Smooth muscle cell (in vitro differentiated cells): Measurements from ENCODE around the gene HLA-G. TPM values are rescaled to one million over a fixed set of nuclear protein-coding genes. Genes with fewer than 3 reads are reported as not detected.

Experiments
- DNase-seq: peaks from one replicate; lab custom pipeline; 2025; ENCODE audit not compliant: unreplicated experiment; lab: John Stamatoyannopoulos, UW
- H2AFZ ChIP-seq: fragments of 200-600 bp; sonication (generic); 2 replicates; pipeline ENCODE4 v1.6.0; 2016; ENCODE audit warnings: antibody characterized with exemption, low read depth, mild to moderate bottlenecking
- H3F3A ChIP-seq: fragments of 200-600 bp; sonication (generic); 2 replicates; pipeline ENCODE4 v1.6.0; 2017; ENCODE audit warnings: antibody characterized with exemption, low read depth
- H3K27ac ChIP-seq: fragments of 200-600 bp; sonication (generic); 2 replicates; pipeline ENCODE4 v1.5.1; 2016; ENCODE audit warnings: low read depth, mild to moderate bottlenecking
- H3K27me3 ChIP-seq: fragments of 200-600 bp; sonication (generic); 2 replicates; pipeline ENCODE4 v1.6.1; 2016; ENCODE audit warnings: low read depth, mild to moderate bottlenecking
- H3K36me3 ChIP-seq: fragments of 200-600 bp; sonication (generic); 2 replicates; pipeline ENCODE4 v1.5.1; 2016; ENCODE audit warnings: low read depth
- H3K4me1 ChIP-seq: fragments of 200-600 bp; sonication (generic); 2 replicates; pipeline ENCODE4 v1.5.1; 2016; ENCODE audit warnings: low read depth
- H3K4me2 ChIP-seq: fragments of 200-600 bp; sonication (generic); 2 replicates; pipeline ENCODE4 v1.6.0; 2016; ENCODE audit warnings: mild to moderate bottlenecking
- H3K4me3 ChIP-seq: fragments of 200-600 bp; sonication (generic); 2 replicates; pipeline ENCODE4 v1.5.1; 2016; ENCODE audit warnings: mild to moderate bottlenecking
- H3K79me2 ChIP-seq: fragments of 200-600 bp; sonication (generic); 2 replicates; pipeline ENCODE4 v1.6.0; 2016; ENCODE audit warnings: low read depth, mild to moderate bottlenecking
- H3K9ac ChIP-seq: fragments of 200-600 bp; sonication (generic); 2 replicates; pipeline ENCODE4 v1.6.0; 2016; ENCODE audit warnings: low read depth
- H3K9me3 ChIP-seq: fragments of 200-600 bp; sonication (generic); replicated peaks from 2 replicates; pipeline ENCODE4 v1.5.1; 2016; ENCODE audit warnings: low read depth
- H4K20me1 ChIP-seq: fragments of 200-600 bp; sonication (generic); 2 replicates; pipeline ENCODE4 v1.6.0; 2016; ENCODE audit warnings: low read depth
- CTCF ChIP-seq: fragments of 200-600 bp; sonication (generic); IDR thresholded peaks from 2 replicates; pipeline ENCODE4 v1.5.1; 2017; ENCODE audit warnings: borderline replicate concordance, mild to moderate bottlenecking, antibody characterized with exemption; ENCODE audit not compliant: insufficient read depth, poor library complexity, severe bottlenecking
- WGBS: methylation state at CpG from one replicate; pipeline ENCODE4 v1.1.7; 2016; ENCODE audit warnings: low lambda C conversion rate; 5-methylcytosine and 5-hydroxymethylcytosine counted together
- polyA plus RNA-seq: library from polyadenylated mRNA; unstranded; fragments of >200 nt; fragmentation: Nextera tagmentation; extraction: Ambion mirVana; gene quantifications from 2 replicates; pipeline ENCODE4 v1.2.1, GENCODE V29; 2016
- total RNA-seq: library from RNA; depleted of rRNA; stranded (reverse); fragments of >200 nt; gene quantifications from 2 replicates; pipeline ENCODE4 v1.2.3, GENCODE V29; 2014

Gene HLA-G
- total and polyA plus RNA-seq, 2 experiments from 2014 or later = 0.22 to 1.7 TPM

DNA sequence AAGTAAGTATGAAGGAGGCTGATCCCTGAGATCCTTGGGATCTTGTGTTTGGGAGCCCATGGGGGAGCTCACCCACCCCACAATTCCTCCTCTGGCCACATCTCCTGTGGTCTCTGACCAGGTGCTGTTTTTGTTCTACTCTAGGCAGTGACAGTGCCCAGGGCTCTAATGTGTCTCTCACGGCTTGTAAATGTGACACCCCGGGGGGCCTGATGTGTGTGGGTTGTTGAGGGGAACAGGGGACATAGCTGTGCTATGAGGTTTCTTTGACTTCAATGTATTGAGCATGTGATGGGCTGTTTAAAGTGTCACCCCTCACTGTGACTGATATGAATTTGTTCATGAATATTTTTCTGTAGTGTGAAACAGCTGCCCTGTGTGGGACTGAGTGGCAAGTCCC lies 2.8 kb downstream of the HLA-G start:
- Histone ChIP-seq H3K4me3 (no peak overlapping the region), H3K27me3 (peaks cover 96% of the 10 kb centered on the region), H3K4me1 (no peaks in the 10 kb centered on the region), H3K4me2 (no peak overlapping the region), H3K27ac (no peak overlapping the region), H3K36me3 (no peaks in the 10 kb centered on the region), H4K20me1 (no peaks in the 10 kb centered on the region), H3K79me2 (no peaks in the 10 kb centered on the region), H2AFZ (no peak overlapping the region), H3F3A (no peaks in the 10 kb centered on the region), H3K9ac (no peak overlapping the region), H3K9me3 (no peaks in the 10 kb centered on the region)
- WGBS = 75% methylated on average over 2 of the region's 2 CpGs
- no peak for TF ChIP-seq CTCF
- DNase-seq = no peak

DNA sequence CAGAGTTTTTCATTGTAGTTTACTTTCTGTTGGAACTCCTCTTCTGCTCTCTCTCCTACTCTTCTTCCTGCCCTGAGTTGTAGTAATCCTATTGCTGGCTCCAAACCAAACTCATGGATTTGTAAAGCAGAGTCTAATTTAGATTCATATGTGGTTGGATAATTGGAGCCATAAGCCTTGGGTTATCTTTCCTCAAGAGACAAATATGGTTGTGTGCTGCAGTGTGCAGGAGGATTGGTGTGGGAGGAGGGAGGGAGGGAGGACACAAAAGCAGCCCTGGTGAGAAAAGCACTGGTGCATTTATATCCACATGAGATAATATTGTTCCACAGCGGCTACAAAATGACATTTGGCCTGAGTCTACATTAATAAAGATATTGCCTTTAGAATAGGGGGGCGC lies 4.2 kb downstream of the HLA-G start:
- no peak overlapping the region for H3K4me2 ChIP-seq
- no peaks in the 10 kb centered on the region for H3K4me1 ChIP-seq

GRCh38 chr6:29834564-29835436 lies 7.2 kb downstream of the HLA-G start:
- no peak overlapping the region for H2AFZ ChIP-seq
- no peaks in the 10 kb centered on the region for H3K4me1 ChIP-seq
- peak; percentile 94 for TF ChIP-seq CTCF
- 36% methylated on average over 16 of the region's 16 CpGs for WGBS
- H3K27ac ChIP-seq = no peak overlapping the region
- peaks cover 82% of the 10 kb centered on the region for H3K27me3 ChIP-seq
- no peaks in the 10 kb centered on the region for H3K36me3 ChIP-seq
- DNase-seq = no peak
- no peaks in the 10 kb centered on the region for H3K79me2 ChIP-seq
- no peaks in the 10 kb centered on the region for H3K9me3 ChIP-seq
- H3F3A ChIP-seq = no peaks in the 10 kb centered on the region
- no peaks in the 10 kb centered on the region for H4K20me1 ChIP-seq
- H3K4me2 ChIP-seq = no peak overlapping the region
- H3K4me3 ChIP-seq = no peak overlapping the region
- no peak overlapping the region for H3K9ac ChIP-seq

More for the DNA sequence above, 4.2 kb downstream of the HLA-G start:
- Histone ChIP-seq H3K27ac (no peak overlapping the region), H3K4me3 (no peak overlapping the region), H3K9ac (no peak overlapping the region), H2AFZ (no peak overlapping the region), H3K36me3 (no peaks in the 10 kb centered on the region), H3K27me3 (peaks cover 94% of the 10 kb centered on the region), H3K9me3 (no peaks in the 10 kb centered on the region), H4K20me1 (no peaks in the 10 kb centered on the region), H3F3A (no peaks in the 10 kb centered on the region), H3K79me2 (no peaks in the 10 kb centered on the region)
- WGBS = 92% methylated on average over 2 of the region's 2 CpGs
- TF ChIP-seq CTCF = no peak
- DNase-seq = no peak

GRCh38 chr6:29839917-29840316 lies 12.3 kb downstream of the HLA-G start:
- no peak for DNase-seq
- Histone ChIP-seq H3K27me3 (peaks cover 34% of the 10 kb centered on the region), H3K27ac (no peak overlapping the region), H3K9me3 (no peaks in the 10 kb centered on the region), H4K20me1 (no peaks in the 10 kb centered on the region), H3K79me2 (no peaks in the 10 kb centered on the region), H2AFZ (no peak overlapping the region), H3F3A (no peaks in the 10 kb centered on the region), H3K4me3 (no peak overlapping the region), H3K4me2 (no peak overlapping the region), H3K4me1 (no peaks in the 10 kb centered on the region), H3K9ac (no peak overlapping the region), H3K36me3 (no peaks in the 10 kb centered on the region)
- TF ChIP-seq CTCF = no peak
- WGBS = 92% methylated on average over 1 of the region's 1 CpG
